ENCODE measurements around the gene MGAT3.

Gene MGAT3

DNA sequence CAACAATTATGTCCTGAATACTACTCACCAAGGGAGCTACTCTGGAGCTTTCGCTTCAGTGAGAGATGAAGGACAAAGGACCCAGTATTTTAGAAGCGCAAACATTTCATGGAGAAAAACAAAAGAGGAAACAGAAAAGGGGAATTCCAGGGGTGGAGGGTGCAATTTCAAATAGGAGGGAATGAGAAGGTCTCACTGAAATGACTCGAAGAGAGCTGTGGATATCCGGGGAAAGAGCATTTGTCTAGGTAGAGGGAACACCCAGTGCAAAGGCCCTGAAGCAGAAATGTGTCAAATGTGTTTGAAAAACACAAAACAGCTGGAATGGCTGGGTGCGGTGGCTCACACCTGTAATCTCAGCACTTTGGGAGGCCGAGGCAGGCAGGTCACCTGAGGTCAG, 73.3 kb downstream of the MGAT3 start:
- no peak for DNase-seq (ENCODE audit: low spot score)

DNA sequence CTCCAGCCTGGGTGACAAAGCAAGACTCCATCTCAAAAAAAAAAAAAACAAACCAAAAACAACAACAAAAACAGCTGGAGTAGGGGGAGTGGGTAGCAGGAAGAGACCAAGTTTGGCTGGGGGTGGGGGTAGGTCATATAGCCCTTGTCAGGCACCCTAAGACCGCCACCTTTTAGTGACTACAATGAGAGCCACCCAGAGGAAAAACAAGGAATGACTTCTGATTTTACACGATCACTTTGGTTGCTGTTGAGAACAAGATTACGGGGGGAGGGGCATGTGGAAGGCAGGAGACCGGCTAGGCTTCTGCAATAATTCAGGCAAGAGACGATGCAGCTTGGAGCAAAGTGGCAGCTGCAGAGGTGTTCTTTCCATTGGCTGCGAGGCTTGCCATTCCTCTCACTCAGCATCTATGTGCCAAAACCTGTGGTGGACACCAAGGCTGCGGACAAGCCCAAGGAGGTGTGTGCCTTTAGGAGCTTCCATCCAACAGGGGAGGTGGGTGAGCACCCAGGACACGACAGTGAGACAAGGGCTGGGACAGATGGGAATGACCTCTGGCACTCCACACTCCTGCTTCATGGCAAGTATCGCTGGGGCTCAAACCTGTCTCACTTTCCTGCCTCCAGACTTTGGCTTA, 74.0 kb downstream of the MGAT3 start:
- DNase-seq (ENCODE audit: low spot score) = peak; percentile 35

DNA sequence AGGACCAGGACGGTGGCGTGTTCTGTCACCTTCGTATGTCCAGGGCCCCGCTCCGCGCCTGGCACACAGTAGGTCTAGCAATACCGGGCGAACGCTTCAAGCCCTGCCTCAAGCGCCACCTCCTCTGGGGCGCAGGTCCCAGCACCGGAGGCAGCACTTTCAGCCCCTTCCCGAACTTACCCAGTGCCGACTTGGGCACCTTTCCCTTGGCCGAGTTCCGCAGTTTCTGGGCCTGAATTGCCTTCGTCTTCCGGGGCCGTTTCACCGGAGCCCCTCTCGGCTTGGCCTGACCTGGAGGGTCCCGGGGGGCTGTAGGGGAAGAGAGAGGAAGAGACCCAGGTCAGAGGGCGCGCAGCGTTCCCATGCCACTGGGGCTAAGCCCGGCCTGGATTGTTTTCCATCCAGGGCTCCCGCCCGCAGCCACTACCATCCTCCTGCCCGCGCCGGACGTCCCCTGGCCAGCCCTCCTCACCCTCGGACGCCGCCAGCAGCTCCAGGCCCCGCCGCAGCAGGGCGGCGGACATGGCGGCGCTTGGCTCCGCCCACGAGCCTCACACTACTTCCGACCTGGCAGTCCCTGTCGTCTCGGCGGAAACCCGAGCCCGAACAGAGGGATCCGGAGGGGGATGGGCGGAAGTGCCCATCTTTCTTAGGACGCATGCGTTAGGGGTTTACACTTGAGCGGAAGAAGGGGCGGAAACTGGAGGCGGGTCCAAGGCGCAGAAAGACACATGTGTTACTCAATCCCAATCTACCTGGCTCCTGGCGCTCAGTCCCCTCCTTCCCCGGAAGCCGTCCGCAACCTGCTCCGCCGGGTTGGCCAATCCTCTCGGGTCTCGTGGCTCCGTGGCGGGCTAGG, 75.6 kb downstream of the MGAT3 start, which contains the start of gene RPS19BP1:
Gene RPS19BP1, minus strand, starts transcription at position 534 of the 859 bp plus-strand sequence. Its CDS starts 10 bp downstream, at position 524.
- peak; percentile 89 for DNase-seq (ENCODE audit: low spot score)

DNA sequence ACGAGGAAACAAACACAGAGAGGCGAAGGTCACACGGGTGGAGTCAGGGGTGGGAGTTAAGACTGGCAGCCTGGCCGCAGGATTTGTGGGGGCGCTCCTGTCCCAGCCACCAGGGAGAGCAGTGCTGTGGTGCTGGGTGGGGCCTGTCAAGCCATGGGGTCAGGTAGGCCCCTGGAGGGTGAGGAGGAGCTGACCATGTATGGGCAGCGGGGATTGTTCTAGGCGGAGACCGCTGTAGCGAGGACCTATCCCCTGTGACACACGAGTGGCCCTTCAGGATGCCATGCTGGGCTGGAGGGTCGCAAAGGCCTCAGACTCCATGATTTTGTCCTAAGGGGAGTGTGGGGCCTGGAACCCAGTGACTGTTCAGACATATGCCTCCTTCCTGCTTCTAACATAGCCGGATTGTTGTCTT, 77.3 kb downstream of the MGAT3 start:
- no peak for DNase-seq (ENCODE audit: low spot score)

DNA sequence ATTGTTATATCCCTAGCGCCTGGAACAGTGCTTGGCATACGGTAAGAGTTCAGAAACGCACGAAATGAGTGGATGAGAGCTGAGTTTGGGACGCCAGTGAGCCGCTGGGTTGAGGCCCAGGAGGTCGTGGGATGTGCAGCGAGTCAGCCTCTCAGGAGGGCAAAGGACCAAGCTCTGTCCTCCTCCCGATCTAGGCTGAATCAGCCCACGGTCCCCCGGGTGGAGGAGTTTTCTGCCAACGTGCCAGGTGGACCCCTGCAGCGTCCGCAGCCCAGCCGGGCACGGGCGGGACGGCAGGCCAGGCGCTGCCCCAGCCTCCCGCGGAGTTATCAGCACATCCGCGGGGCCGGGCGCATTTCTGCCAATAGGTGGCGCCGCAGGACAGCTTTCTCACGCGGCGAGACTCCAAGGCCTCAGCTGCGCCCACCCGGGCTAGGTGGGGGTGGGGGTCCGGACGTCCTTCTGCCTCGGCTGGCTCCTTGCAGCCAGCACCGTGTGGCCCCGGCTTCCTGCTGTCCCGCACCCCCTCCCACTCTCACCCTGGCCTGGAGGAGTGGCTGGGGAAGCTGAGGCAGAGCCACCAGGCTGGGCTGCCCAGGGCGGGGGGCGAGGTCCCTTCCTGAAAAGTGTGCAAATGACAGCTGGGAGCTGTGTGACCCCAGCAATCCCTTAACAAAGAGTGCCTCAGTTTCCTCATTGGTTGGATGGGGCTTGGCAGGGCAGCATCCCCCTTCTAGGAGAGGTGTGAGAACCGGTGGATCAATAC, 78.0 kb downstream of the MGAT3 start:
- DNase-seq (ENCODE audit: low spot score) = peak; percentile 92

DNA sequence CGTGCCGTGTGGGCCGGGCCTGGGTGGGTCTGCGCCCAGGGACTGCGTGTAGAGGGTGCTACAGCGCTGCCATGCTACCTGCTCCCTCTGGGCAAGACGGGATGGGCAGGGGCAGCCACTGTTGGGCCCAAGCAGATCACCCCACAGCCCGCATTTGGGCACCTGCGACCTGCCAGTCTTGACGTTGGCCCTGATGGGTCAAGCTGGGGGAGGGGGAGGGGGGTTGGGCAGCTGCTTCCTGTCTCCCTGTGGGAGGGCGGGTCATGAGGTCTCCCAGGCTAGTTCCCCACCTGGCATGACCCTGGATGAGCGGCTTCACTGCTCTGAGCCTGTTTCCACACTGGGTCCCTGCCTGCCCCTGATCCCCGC, 78.5 kb downstream of the MGAT3 start:
- DNase-seq (ENCODE audit: low spot score) = peak; percentile 50

DNA sequence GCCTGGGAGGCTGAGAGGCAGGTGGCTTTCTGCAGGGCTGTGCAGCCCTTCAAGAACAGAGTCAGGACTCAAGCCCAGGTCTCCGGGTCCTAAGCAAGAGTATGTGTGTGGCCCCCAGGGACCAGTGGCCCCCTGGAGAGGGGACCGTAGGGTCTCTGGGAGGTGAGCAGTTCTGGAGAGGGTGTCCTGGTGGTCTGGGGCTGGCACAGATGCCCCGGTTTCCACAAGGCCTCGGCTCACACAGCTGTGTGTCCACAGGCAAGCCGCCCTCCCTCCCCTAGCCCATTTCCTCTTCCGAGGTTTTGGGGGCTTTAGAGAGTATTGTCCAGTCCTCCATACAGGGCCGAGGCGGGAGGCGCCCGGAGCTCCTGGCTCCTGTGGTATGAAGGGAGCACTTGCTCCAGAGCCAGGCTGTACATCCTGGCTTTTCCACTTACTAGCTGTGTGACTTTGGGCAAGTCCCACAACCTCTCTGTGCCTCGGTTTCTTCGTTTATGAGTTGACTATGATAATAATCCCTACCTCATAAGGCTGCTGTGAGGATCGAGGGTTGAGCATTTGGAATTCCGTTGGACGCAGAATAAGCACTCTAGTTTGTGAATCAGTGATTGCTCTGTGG, 79.1 kb downstream of the MGAT3 start:
- no peak for DNase-seq (ENCODE audit: low spot score)

DNA sequence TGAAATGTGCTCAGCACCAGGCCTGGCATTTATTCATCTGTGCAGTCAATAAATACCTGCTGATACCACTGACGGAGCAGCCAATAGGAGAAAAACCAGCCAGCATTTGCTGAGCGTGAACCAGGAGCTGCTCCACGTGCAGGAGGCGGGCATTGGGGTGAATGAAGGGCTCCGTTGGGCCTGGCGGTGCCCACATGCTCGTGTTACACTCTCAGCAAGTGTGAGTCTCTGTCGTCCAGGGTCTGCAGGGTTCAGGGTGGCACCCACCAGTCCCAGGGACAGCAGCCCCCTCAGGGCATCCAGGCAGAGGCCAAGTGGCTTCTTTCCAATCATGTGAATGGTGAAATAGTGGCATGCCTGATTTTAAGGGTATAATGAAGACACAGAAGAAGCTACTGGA, 79.9 kb downstream of the MGAT3 start:
- no peak for DNase-seq (ENCODE audit: low spot score)

DNA sequence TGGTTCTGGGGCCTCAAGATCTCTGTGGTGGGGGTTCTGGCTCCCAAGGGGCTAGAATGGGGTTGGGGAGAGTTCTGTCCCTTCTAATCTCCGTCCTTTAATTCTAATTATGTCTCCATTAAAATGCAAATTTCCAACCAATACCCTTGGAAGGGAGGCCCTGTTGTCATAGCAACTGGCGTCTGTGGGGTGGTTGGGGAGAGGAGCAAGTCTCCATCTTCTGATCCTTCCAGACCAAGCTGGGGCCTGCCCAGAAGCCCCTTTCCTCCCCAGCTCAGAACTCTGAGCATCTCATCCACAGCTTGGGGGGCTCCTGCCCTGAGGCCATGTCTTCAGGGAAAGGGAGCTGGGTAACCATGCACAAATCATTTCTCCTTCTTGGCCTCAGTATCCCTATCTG, 81.2 kb downstream of the MGAT3 start:
- no peak for DNase-seq (ENCODE audit: low spot score)

Measured in iPS-NIHi11 (cell line).